Caco-2 (cell line): ENCODE data around the gene IL12A. TPM values are rescaled to one million over a fixed set of nuclear protein-coding genes. Genes with fewer than 3 reads are reported as not detected.

ENCODE experiments used
- BruUV-seq: library from RNA; stranded (reverse); fragments of 400-500 nt; replicated peaks from 2 replicates; lab custom pipeline; 2021; lab: Mats Ljungman, UMichigan
- CTCF ChIA-PET: fragments of 300-600 bp; sonication (Branson Sonifier 250); formaldehyde crosslinking; loops from one replicate; lab custom pipeline; 2022; ENCODE audit warnings: antibody characterized with exemption; lab: Charles Lee
- POLR2A ChIA-PET: fragments of 300-600 bp; sonication (Branson Sonifier 250); formaldehyde crosslinking; loops from one replicate; lab custom pipeline; 2022; ENCODE audit warnings: antibody characterized with exemption; lab: Charles Lee
- DNase-seq, 2 experiments: peaks; one replicate each; pipeline versions ENCODE4 v3.0.0 to v3.0.0-alpha.2; 2020 to 2022
- H3K27me3 ChIP-seq: replicated peaks from 2 replicates; pipeline ENCODE4 v1.6.0; 2011; ENCODE audit warnings: low read length; ENCODE audit not compliant: control insufficient read depth, insufficient read depth
- H3K36me3 ChIP-seq: 2 replicates; pipeline ENCODE4 v1.5.1; 2011; ENCODE audit warnings: low read length; ENCODE audit not compliant: control insufficient read depth, insufficient read depth
- H3K4me1 ChIP-seq: fragments of 250-450 bp; sonication (Bioruptor Pico); 2 replicates; pipeline ENCODE4 v1.5.1; 2020; ENCODE audit warnings: mild to moderate bottlenecking
- H3K4me3 ChIP-seq: 2 replicates; pipeline ENCODE4 v1.5.1; 2011; ENCODE audit warnings: low read depth, mild to moderate bottlenecking, control low read depth, low read length
- H3K9me3 ChIP-seq: fragments of 250-450 bp; sonication (Bioruptor Pico); 2 replicates; pipeline ENCODE4 v1.5.1; 2020; ENCODE audit warnings: mild to moderate bottlenecking, moderate library complexity
- H3K27ac Mint-ChIP-seq: one replicate; pipeline ENCODE4 v1.8.0; 2022; ENCODE audit warnings: mixed read lengths; ENCODE audit not compliant: unreplicated experiment
- H3K27me3 Mint-ChIP-seq: one replicate; pipeline ENCODE4 v1.8.0; 2022; ENCODE audit warnings: mixed read lengths; ENCODE audit not compliant: insufficient read depth, unreplicated experiment
- H3K36me3 Mint-ChIP-seq: one replicate; pipeline ENCODE4 v1.8.0; 2022; ENCODE audit warnings: mild to moderate bottlenecking, mixed read lengths; ENCODE audit not compliant: insufficient read depth, unreplicated experiment
- H3K4me1 Mint-ChIP-seq: one replicate; pipeline ENCODE4 v1.8.0; 2022; ENCODE audit warnings: low read depth, mixed read lengths; ENCODE audit not compliant: unreplicated experiment
- H3K4me3 Mint-ChIP-seq: one replicate; pipeline ENCODE4 v1.8.0; 2022; ENCODE audit warnings: mild to moderate bottlenecking, moderate library complexity, mixed read lengths; ENCODE audit not compliant: unreplicated experiment
- H3K9me3 Mint-ChIP-seq: one replicate; pipeline ENCODE4 v1.8.0; 2022; ENCODE audit warnings: mixed read lengths; ENCODE audit not compliant: unreplicated experiment
- CTCF ChIP-seq, 2 experiments: fragments of 200-600 bp in 1 of 2; IDR thresholded peaks; 1 replicate in 1 of 2; 2 replicates in 1 of 2; pipeline versions ENCODE4 v1.5.1 to v1.8.0; 2011 to 2022; ENCODE audit warnings: antibody characterized with exemption in 1 of 2, control low read depth in 1 of 2, inconsistent platforms in 1 of 2, low read depth in 1 of 2, low read length in 1 of 2, mild to moderate bottlenecking in 1 of 2, moderate library complexity in 1 of 2; ENCODE audit not compliant: insufficient read depth in 1 of 2, severe bottlenecking in 1 of 2, unreplicated experiment in 1 of 2
- intact Hi-C: fragments of 100-400 bp; cut with micrococcal nuclease; formaldehyde crosslinking; loops from one replicate; pipeline ENCODE4 v1.10.0; 2022; ENCODE audit not compliant: unreplicated experiment
- total RNA-seq: library from RNA; stranded (reverse); gene quantifications from 2 replicates; pipeline ENCODE4 v1.2.3, GENCODE V29; 2022

Gene IL12A
- total RNA-seq, 1 experiment from 2014 or later = 0.95 TPM

- no peaks in the 10 kb centered on the region for H3K27me3 ChIP-seq
- peaks cover 11% of the 10 kb centered on the region for H3K4me1 ChIP-seq
- no peaks in the 10 kb centered on the region for H3K9me3 ChIP-seq
- intact Hi-C loops = no loop called here
- TF ChIP-seq CTCF (IDR thresholded peaks at IDR 0.05; ENCODE audit: insufficient read depth in 1 of 2, low read depth in 1 of 2, low read length in 1 of 2, severe bottlenecking in 1 of 2, unreplicated experiment in 1 of 2) = no peak
- H3K4me3 ChIP-seq = no peak overlapping the region
- H3K4me1 Mint-ChIP-seq = peaks cover 12% of the 10 kb centered on the region
- CTCF ChIA-PET = interaction anchor here (0.7 kb wide), 1 partner anchor 85 kb away, joined by 3 read pairs; no protein-coding TSS in a partner anchor
- no peaks in the 10 kb centered on the region for H3K27me3 Mint-ChIP-seq
- H3K27ac Mint-ChIP-seq = no peak overlapping the region
- H3K9me3 Mint-ChIP-seq = peaks cover 9% of the 10 kb centered on the region
- H3K4me3 Mint-ChIP-seq = no peak overlapping the region
- H3K36me3 Mint-ChIP-seq = no peaks in the 10 kb centered on the region
- POLR2A ChIA-PET = no interaction called here
- no TSS peak for BruUV-seq
- H3K36me3 ChIP-seq = no peaks in the 10 kb centered on the region
- DNase-seq = no peak
Observed at GRCh38 chr3:159995091-159995490, 6.5 kb downstream of the IL12A start.

- H3K4me1 Mint-ChIP-seq = peaks cover 12% of the 10 kb centered on the region
- intact Hi-C loops = no loop called here
- H3K27me3 Mint-ChIP-seq = no peaks in the 10 kb centered on the region
- no peak overlapping the region for H3K27ac Mint-ChIP-seq
- POLR2A ChIA-PET = no interaction called here
- H3K27me3 ChIP-seq = no peaks in the 10 kb centered on the region
- CTCF ChIA-PET = no interaction called here
- DNase-seq = no peak
- peaks cover 11% of the 10 kb centered on the region for H3K4me1 ChIP-seq
- no peaks in the 10 kb centered on the region for H3K36me3 Mint-ChIP-seq
- H3K9me3 Mint-ChIP-seq = peaks cover 9% of the 10 kb centered on the region
- BruUV-seq = no TSS peak
- H3K9me3 ChIP-seq = no peaks in the 10 kb centered on the region
- TF ChIP-seq CTCF (IDR thresholded peaks at IDR 0.05; ENCODE audit: insufficient read depth in 1 of 2, low read depth in 1 of 2, low read length in 1 of 2, severe bottlenecking in 1 of 2, unreplicated experiment in 1 of 2) = no peak
- no peak overlapping the region for H3K4me3 Mint-ChIP-seq
- no peaks in the 10 kb centered on the region for H3K36me3 ChIP-seq
- no peak overlapping the region for H3K4me3 ChIP-seq
Observed at GRCh38 chr3:159996018-159996417, 7.4 kb downstream of the IL12A start.

- Mint-ChIP-seq H3K27ac (no peak overlapping the region), H3K4me3 (no peak overlapping the region)
- CTCF ChIA-PET = no interaction called here
Observed at GRCh38 chr3:159996959-159997358, 8.3 kb downstream of the IL12A start.

More at GRCh38 chr3:159996959-159997358, 8.3 kb downstream of the IL12A start:
- POLR2A ChIA-PET = no interaction called here
- BruUV-seq = no TSS peak
- DNase-seq = no peak
- intact Hi-C loops = no loop called here
- Histone ChIP-seq H3K27me3 (no peaks in the 10 kb centered on the region), H3K36me3 (no peaks in the 10 kb centered on the region), H3K4me3 (no peak overlapping the region), H3K4me1 (peaks cover 10% of the 10 kb centered on the region), H3K9me3 (no peaks in the 10 kb centered on the region)
- Mint-ChIP-seq H3K27me3 (no peaks in the 10 kb centered on the region), H3K4me1 (peaks cover 9% of the 10 kb centered on the region), H3K9me3 (peaks cover 3% of the 10 kb centered on the region), H3K36me3 (no peaks in the 10 kb centered on the region)
- no peak for TF ChIP-seq CTCF (IDR thresholded peaks at IDR 0.05; ENCODE audit: insufficient read depth in 1 of 2, low read depth in 1 of 2, low read length in 1 of 2, severe bottlenecking in 1 of 2, unreplicated experiment in 1 of 2)
